Tongue (tissue), 2 donors: Measurements from ENCODE around the gene JOSD2. TPM values are rescaled to one million over a fixed set of nuclear protein-coding genes. Genes with fewer than 3 reads are reported as not detected.
"Not testable (repeated sequence)": the region's sequence is repeated elsewhere in the genome, so short reads cannot be mapped to it uniquely, and the experiment has no call there.

Experiments used
- DNase-seq: peaks from one replicate; pipeline ENCODE4 v3.0.0-alpha.2; 2015
- total RNA-seq: library from RNA; depleted of rRNA; stranded (reverse); fragments of >200 nt; gene quantifications from one replicate; pipeline ENCODE4 v1.2.3, GENCODE V29; 2014

The JOSD2 gene
- total RNA-seq, 1 donor from 2014 or later = 11.4 TPM

GRCh38 chr19:50547385-50548190 lies 36.6 kb upstream of the JOSD2 start:
- no peak for DNase-seq

DNA sequence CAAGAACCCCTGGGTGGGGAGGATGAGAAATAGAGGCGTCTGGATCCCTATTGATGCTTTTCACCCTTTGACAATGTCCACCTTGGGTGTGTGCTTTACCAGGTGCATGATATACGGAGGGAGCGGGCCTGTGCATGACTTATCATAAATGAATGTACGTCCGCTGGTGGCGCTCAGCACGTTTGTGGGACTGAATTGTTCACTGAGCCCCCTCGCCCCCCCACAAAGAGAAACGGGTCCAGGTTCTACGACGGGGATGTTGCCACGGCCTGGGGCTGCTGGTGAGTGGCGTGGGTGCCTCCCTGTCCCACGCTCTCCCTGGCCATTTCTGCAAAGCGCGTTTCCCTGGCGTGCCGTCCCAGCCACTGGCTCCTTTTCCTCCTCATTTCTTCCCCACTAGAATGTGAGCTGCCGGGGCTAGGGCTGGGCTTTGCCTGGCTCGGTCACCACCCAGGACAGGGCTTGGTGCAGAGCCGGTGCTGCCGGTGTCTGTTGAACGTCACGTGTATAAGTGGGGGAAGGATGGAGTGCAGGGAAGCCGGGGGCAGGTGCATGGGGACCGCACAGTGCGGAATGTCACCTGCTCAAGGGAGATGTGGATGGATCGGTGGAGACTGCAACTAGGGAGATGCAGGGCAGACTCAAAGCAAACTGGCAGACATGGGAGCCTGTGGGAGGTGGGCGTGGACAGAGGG lies 35.7 kb upstream of the JOSD2 start:
- no peak for DNase-seq

DNA sequence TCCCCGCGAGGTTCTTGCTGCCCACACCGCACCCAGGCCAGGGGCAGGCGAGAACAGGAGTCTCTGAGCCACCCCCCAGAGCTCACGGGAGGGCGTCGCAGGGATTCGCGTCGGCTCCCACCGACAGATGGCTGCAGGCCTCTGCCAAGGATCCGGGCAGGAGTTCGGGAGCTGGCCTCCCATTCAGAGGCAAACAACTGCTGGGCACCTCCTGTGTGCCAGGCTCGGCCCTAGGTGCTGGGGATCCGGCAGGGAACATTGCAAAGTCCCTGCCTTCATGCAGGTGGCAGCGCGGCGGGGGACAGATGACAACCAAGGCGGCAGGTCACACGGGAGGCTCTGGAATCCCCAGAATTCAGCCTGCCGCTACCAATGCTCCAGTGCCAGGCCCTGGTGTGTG lies 32.0 kb upstream of the JOSD2 start:
- DNase-seq = no peak

DNA sequence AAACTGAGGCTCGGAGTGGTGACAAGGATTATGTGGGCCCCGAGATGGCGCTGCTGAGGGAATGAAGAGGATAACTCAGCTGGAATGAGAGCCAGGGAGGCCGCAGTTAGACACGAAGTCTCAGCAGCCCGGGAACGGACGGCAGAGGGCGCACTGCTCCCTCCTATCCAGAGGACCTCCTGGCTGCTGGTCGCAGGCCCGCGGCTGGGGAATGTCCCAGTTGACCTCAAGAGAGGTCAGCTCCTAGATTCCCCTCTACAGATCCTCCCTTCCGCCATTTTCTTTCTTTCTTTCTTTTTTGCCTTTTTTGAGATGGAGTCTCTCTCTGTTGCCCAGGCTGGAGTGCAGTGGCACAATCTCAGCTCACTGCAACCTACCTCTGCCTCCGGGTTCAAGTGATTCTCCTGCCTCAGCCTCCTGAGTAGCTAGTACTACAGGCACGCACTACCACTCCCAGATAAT lies 26.8 kb upstream of the JOSD2 start:
- DNase-seq = peak; percentile 87

DNA sequence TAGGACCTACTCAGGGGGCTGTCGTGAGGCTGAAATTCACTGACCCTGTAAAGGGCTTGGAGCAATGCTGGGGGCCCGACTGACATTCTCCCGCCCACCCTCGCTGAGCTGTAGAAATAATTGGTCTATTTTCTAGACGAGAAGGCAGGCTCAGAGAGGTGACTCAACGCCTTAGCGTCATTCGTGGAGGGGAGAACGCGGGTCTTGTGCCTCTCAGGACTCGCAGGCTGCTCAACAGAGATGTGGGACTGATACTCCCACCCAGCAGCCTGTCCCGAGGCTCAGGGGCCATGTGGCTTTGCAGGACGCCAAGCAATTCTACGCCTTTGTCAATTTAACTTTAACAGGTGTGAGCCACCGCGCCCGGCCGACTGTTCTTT lies 26.3 kb upstream of the JOSD2 start:
- DNase-seq = no peak

DNA sequence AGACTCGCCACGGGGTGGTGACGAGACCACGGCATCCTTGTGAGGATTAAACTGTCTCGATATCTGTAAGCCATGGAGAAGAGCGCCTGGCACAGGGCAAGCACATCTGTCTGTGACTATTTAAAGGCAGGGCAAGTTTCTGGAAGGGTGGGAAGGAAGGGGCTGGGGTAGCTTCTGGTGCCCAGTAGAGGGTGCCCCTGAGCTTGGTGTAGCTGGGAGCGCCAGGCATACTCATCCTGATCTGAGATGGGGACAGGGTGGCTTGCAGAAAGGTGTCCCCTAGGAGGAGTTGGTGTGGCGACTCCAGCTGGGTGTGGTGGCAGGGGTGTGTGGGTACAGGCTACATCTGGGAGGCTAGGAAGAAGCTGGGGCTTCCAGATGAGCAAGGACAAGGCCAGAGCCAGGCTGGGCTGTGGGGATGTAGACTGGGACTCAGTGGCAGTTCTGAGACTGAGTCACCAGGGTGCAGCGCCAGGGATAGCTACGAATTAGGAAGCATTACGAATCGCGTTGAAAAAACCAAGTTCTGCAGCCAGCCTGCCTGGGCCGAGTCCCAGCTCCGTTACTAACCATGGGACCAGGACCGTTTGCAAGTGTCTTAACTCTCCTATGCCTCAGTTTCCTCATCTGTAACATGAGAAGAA lies 25.8 kb upstream of the JOSD2 start:
- no peak for DNase-seq

DNA sequence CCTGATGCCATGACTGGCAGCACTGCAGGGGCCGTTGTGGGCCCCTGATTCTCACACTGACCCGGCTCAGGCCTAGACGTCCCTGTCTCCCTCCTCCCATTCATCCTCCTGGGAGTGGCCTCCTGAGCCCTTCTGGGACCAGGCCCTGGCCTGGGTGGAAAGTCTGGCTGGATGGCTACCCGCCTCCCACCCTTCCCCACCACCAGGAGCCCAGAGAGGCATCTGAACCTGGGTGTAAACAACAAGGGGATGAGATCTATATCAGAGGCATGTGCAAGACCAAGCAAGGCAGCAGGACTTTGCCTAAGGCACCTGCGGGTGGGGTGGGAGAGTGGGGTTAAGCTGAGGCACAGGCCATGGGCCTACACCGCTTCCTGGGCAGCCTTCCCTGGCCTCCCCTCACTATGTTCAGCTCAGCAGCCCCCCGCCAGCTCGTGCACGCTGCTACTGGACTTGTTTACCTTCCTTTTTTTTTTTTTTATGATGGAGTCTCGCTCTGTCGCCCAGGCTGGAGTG lies 24.7 kb upstream of the JOSD2 start:
- no peak for DNase-seq

- no peak for DNase-seq
Measured at GRCh38 chr19:50534478-50534877, 23.5 kb upstream of the JOSD2 start.

- DNase-seq = no peak
Measured at GRCh38 chr19:50532952-50533351, 22.0 kb upstream of the JOSD2 start.

- DNase-seq = no peak
Measured at GRCh38 chr19:50531171-50531612, 20.2 kb upstream of the JOSD2 start.

GRCh38 chr19:50528052-50528451 lies 17.1 kb upstream of the JOSD2 start:
- not testable (repeated sequence) for DNase-seq

DNA sequence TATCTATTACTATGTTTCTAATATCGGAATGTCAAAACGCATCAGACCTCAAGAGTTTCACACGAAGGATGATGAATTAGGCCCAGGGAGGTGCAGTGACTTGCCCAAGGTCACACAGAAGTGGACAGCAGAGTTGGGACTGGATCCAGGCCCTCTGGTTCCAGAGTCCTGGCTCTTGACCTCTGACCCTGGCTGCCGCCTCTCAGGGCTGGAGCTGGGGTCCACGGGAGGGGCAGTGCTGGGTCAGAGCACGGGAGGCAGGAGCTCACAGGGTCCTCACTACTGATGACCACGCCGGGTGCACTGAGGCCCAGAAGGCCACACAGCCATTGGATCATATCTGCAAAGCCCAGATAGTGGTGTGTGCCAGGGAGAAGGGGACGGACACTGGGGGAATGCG lies 11.9 kb upstream of the JOSD2 start:
- no peak for DNase-seq

GRCh38 chr19:50520822-50521465 lies 10.0 kb upstream of the JOSD2 start:
- DNase-seq = no peak

DNA sequence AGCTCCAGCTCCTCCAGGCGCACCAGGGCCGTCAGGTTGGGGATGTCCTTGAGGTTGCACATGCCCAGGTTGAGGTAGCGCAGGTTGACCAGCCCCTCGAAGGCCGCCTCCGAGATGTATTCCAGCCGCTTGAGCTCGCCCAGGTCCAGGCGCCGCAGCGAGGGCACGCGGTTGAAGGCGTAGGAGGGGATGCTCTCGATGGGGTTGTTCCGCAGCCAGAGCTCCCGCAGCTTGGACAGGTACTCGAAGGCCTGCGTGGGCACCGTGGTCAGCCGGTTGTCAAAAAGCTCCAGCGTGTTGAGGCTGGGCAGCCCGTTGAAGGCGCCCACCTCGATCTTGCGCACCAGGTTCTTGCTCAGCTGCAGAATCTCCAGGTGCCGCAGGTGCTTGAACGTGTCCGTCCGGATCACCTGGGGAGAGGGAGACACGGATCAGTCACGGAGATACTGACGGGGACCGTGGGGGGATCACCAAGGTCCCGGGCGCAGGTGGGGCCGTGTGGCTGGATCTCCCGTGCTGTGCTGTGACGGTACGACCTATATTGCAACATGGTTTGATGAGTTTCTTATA lies 8.1 kb upstream of the JOSD2 start:
- DNase-seq = no peak

DNA sequence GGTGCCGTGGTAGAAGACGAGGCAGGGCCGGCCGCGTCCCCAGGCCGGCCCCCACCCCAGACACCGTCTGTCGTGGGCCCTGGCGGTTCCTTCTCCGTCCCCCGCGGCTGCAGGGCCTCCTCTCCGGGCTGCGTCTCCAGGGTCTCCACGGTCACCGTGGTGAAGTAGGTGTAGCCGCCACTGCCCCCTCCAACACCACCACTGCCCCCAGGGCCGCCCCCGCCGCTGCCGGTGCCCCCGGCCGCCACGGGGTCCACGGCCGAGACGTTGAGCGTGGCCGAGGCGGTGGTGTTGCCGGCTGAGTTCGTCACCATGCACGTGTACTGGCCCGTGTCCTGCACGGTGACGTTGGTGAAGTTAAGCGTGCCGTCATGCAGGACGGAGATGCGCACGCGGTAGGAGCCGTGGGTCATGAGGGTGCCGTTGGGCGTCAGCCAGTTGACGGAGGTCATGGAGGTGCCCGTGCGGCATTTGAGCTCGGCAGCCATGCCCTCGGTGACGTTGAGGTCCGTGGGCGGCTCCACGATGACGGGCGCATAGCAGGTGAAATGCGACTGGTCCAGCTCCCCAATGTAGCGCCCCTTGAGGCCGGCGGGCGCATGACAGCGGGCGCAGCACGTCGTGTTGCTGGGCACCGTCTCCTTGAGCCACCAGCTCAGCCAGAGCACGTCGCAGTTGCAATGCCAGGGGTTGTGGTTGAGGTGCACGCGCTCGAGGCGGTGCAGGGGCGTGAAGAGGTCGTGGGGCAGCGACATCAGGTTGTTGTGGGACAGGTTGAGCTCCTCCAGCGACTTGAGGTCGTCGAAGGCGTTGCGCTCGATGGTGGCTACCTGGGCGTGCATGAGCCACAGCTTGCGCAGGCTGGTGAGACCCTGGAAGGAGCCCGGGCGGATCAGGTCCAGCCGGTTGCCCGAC lies 7.4 kb upstream of the JOSD2 start:
- DNase-seq = no peak

- DNase-seq = no peak
Measured at GRCh38 chr19:50517704-50518075, 6.7 kb upstream of the JOSD2 start.

- no peak for DNase-seq
Measured at GRCh38 chr19:50516964-50517703, 6.1 kb upstream of the JOSD2 start.

- no peak for DNase-seq
Measured at GRCh38 chr19:50516456-50516855, 5.5 kb upstream of the JOSD2 start.

DNA sequence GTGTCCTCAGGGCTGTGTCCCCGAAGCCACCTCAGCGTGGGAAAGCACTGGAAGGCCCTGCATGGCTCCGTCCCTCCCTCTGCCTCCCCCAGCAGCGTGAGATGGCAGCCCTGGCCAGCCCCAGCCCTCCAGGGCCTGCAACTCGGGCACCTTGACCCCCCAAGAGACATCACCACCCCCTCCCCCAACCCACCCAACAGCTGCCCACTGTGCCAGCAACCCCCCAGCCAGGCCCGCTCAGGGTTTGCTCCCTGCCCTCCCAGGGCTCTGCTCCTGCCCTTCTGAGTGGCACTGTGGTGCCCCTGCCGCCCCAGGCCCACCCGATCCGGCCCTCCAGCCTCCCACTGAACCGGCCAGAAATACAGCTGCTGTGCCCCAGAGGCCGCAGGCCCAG lies 4.2 kb upstream of the JOSD2 start:
- DNase-seq = no peak
